HEK293 (cell line): Measurements from ENCODE around the gene GID4.
A peak's percentile ranks its signal among the peaks of the same experiment; 100 is the strongest.

ENCODE experiments used
- CTCF ChIA-PET: fragments of 350-600 bp; formaldehyde crosslinking; extraction: SDS; loops from one replicate; lab custom pipeline; 2021; ENCODE audit warnings: antibody characterized with exemption; lab: Yijun Ruan, JAX
- POLR2A ChIA-PET: fragments of 300-600 bp; formaldehyde crosslinking; extraction: SDS; loops from one replicate; lab custom pipeline; 2020; ENCODE audit warnings: antibody characterized with exemption, inconsistent platforms; lab: Yijun Ruan, JAX
- H3K27ac ChIP-seq: fragments of 200-500 bp; sonication (Bioruptor generic); 2 replicates; pipeline ENCODE4 v1.5.1; 2014; ENCODE audit warnings: low read depth, low read length, control low read depth, inconsistent platforms; ENCODE audit errors: extremely low read depth
- H3K36me3 ChIP-seq, 2 experiments: fragments of 200-500 bp in 1 of 2; sonication (Bioruptor generic) in 1 of 2; 1 replicate in 1 of 2; 2 replicates in 1 of 2; pipeline ENCODE4 v1.5.1; 2014 to 2017; ENCODE audit warnings: inconsistent platforms in 2 of 2, low read length in 2 of 2; ENCODE audit not compliant: control insufficient read depth in 2 of 2, insufficient read depth in 1 of 2
- H3K4me1 ChIP-seq: fragments of 200-500 bp; sonication (Bioruptor generic); 2 replicates; pipeline ENCODE4 v1.5.1; 2014; ENCODE audit warnings: mild to moderate bottlenecking, low read length, inconsistent platforms; ENCODE audit not compliant: control insufficient read depth, insufficient read depth
- H3K4me3 ChIP-seq: 2 replicates; pipeline ENCODE4 v1.5.1; 2011; ENCODE audit warnings: low read depth, mild to moderate bottlenecking, control low read depth, low read length, moderate library complexity
- H3K9me3 ChIP-seq: fragments of 200-500 bp; sonication (Bioruptor generic); 2 replicates; pipeline ENCODE4 v1.5.1; 2014; ENCODE audit warnings: low read depth, low read length, inconsistent platforms; ENCODE audit not compliant: control insufficient read depth, insufficient read depth
- BCL11B ChIP-seq: fragments of 450-650 bp; formaldehyde crosslinking; IDR thresholded peaks from 2 replicates; pipeline ENCODE4 v1.5.1; 2016; ENCODE audit warnings: low read depth, missing biosample characterization, missing genetic modification characterization
- GFI1B ChIP-seq: fragments of 450-650 bp; formaldehyde crosslinking; IDR thresholded peaks from 2 replicates; pipeline ENCODE4 v1.5.1; 2016; ENCODE audit warnings: missing biosample characterization, missing genetic modification characterization
- GLIS2 ChIP-seq: fragments of 450-650 bp; formaldehyde crosslinking; IDR thresholded peaks from 2 replicates; pipeline ENCODE4 v1.5.1; 2016; ENCODE audit warnings: missing biosample characterization, missing genetic modification characterization
- KLF17 ChIP-seq: fragments of 450-650 bp; formaldehyde crosslinking; IDR thresholded peaks from 2 replicates; pipeline ENCODE4 v1.5.1; 2016; ENCODE audit warnings: missing biosample characterization, missing genetic modification characterization
- PBX3 ChIP-seq: sonication (generic); formaldehyde crosslinking; IDR thresholded peaks from 2 replicates; pipeline ENCODE4 v1.8.1; 2022; ENCODE audit warnings: mild to moderate bottlenecking, moderate library complexity, missing genetic modification reagents
- SP2 ChIP-seq: fragments of 450-650 bp; formaldehyde crosslinking; IDR thresholded peaks from 2 replicates; pipeline ENCODE4 v1.5.1; 2016; ENCODE audit warnings: missing biosample characterization, missing genetic modification characterization
- ZBTB17 ChIP-seq: fragments of 450-650 bp; formaldehyde crosslinking; IDR thresholded peaks from 2 replicates; pipeline ENCODE4 v1.5.1; 2016; ENCODE audit warnings: missing biosample characterization, missing genetic modification characterization
- ZBTB20 ChIP-seq: fragments of 450-650 bp; formaldehyde crosslinking; IDR thresholded peaks from 2 replicates; pipeline ENCODE4 v1.5.1; 2016; ENCODE audit warnings: missing biosample characterization, missing genetic modification characterization
- ZFP69B ChIP-seq: fragments of 450-650 bp; formaldehyde crosslinking; IDR thresholded peaks from 2 replicates; pipeline ENCODE4 v1.5.1; 2016; ENCODE audit warnings: missing biosample characterization, missing genetic modification characterization
- ZIC2 ChIP-seq: fragments of 450-650 bp; formaldehyde crosslinking; IDR thresholded peaks from 2 replicates; pipeline ENCODE4 v1.5.1; 2016; ENCODE audit warnings: missing biosample characterization, missing genetic modification characterization
- ZNF2 ChIP-seq: fragments of 450-650 bp; formaldehyde crosslinking; IDR thresholded peaks from 2 replicates; pipeline ENCODE4 v1.5.1; 2016; ENCODE audit warnings: missing biosample characterization, missing genetic modification characterization
- ZNF221 ChIP-seq: fragments of 450-650 bp; formaldehyde crosslinking; IDR thresholded peaks from 2 replicates; pipeline ENCODE4 v1.5.1; 2017; ENCODE audit warnings: missing biosample characterization, missing genetic modification characterization, borderline replicate concordance
- ZNF335 ChIP-seq: fragments of 450-650 bp; formaldehyde crosslinking; conservative IDR thresholded peaks from 2 replicates; pipeline ENCODE4 v1.5.1; 2016; ENCODE audit warnings: missing biosample characterization, missing genetic modification characterization
- ZNF350 ChIP-seq: fragments of 450-650 bp; formaldehyde crosslinking; IDR thresholded peaks from 2 replicates; pipeline ENCODE4 v1.5.0; 2017; ENCODE audit warnings: missing biosample characterization, mild to moderate bottlenecking, missing genetic modification characterization
- ZNF394 ChIP-seq: fragments of 450-650 bp; formaldehyde crosslinking; IDR thresholded peaks from 2 replicates; pipeline ENCODE4 v1.5.1; 2016; ENCODE audit warnings: missing biosample characterization, missing genetic modification characterization, mild to moderate bottlenecking, moderate library complexity, borderline replicate concordance
- ZNF398 ChIP-seq: fragments of 450-650 bp; formaldehyde crosslinking; IDR thresholded peaks from 2 replicates; pipeline ENCODE4 v1.5.1; 2017; ENCODE audit warnings: missing biosample characterization, missing genetic modification characterization
- ZNF561 ChIP-seq: fragments of 450-650 bp; IDR thresholded peaks from 2 replicates; pipeline ENCODE4 v1.5.1; 2018; ENCODE audit warnings: missing biosample characterization, missing genetic modification characterization, borderline replicate concordance
- ZNF624 ChIP-seq: fragments of 450-650 bp; formaldehyde crosslinking; IDR thresholded peaks from 2 replicates; pipeline ENCODE4 v1.5.1; 2017; ENCODE audit warnings: missing biosample characterization, missing genetic modification characterization
- ZSCAN30 ChIP-seq: fragments of 450-650 bp; IDR thresholded peaks from 2 replicates; pipeline ENCODE4 v1.5.1; 2018; ENCODE audit warnings: missing biosample characterization, mild to moderate bottlenecking, missing genetic modification characterization, moderate library complexity
- ZXDB ChIP-seq: fragments of 450-650 bp; formaldehyde crosslinking; IDR thresholded peaks from 2 replicates; pipeline ENCODE4 v1.5.1; 2016; ENCODE audit warnings: missing biosample characterization, missing genetic modification characterization
- TF ChIP-seq, protein P1 (sequence below): fragments of 450-650 bp; formaldehyde crosslinking; IDR thresholded peaks from 2 replicates; pipeline ENCODE4 v1.5.1; 2016; ENCODE audit warnings: missing biosample characterization, missing genetic modification characterization
- TF ChIP-seq, protein P2 (sequence below): fragments of 450-650 bp; formaldehyde crosslinking; IDR thresholded peaks from 2 replicates; pipeline ENCODE4 v1.5.1; 2016; ENCODE audit warnings: missing biosample characterization, missing genetic modification characterization
- TF ChIP-seq, protein P3 (sequence below): fragments of 450-650 bp; formaldehyde crosslinking; IDR thresholded peaks from 2 replicates; pipeline ENCODE4 v1.5.1; 2016; ENCODE audit warnings: missing biosample characterization, missing genetic modification characterization

GID4 gene

GRCh38 chr17:18039535-18040260 lies 490 bp downstream of the GID4 start (continued):
- TF ChIP-seq ZNF221 (tag by site-specific recombination) (no peak), KLF17 (tag by site-specific recombination) (no peak), ZIC2 (tag by site-specific recombination) (no peak), ZNF398 (peak; percentile 62), ZSCAN30 (tag by site-specific recombination) (peak; percentile 68), ZXDB (tag by site-specific recombination) (no peak), BCL11B (tag by site-specific recombination) (no peak), ZNF561 (tag by site-specific recombination) (0 out of 2 replicates have a peak, but pooled peaks have one; percentile 59), PBX3 (CRISPR knock-in tag) (peak; percentile 79; the same call in 1 of the 2 replicates), SP2 (tag by site-specific recombination) (peak; percentile 24; the same call in 1 of the 2 replicates), ZNF350 (no peak), GFI1B (tag by site-specific recombination) (no peak), ZNF2 (tag by site-specific recombination) (no peak)
- TF ChIP-seq, protein P1, sequence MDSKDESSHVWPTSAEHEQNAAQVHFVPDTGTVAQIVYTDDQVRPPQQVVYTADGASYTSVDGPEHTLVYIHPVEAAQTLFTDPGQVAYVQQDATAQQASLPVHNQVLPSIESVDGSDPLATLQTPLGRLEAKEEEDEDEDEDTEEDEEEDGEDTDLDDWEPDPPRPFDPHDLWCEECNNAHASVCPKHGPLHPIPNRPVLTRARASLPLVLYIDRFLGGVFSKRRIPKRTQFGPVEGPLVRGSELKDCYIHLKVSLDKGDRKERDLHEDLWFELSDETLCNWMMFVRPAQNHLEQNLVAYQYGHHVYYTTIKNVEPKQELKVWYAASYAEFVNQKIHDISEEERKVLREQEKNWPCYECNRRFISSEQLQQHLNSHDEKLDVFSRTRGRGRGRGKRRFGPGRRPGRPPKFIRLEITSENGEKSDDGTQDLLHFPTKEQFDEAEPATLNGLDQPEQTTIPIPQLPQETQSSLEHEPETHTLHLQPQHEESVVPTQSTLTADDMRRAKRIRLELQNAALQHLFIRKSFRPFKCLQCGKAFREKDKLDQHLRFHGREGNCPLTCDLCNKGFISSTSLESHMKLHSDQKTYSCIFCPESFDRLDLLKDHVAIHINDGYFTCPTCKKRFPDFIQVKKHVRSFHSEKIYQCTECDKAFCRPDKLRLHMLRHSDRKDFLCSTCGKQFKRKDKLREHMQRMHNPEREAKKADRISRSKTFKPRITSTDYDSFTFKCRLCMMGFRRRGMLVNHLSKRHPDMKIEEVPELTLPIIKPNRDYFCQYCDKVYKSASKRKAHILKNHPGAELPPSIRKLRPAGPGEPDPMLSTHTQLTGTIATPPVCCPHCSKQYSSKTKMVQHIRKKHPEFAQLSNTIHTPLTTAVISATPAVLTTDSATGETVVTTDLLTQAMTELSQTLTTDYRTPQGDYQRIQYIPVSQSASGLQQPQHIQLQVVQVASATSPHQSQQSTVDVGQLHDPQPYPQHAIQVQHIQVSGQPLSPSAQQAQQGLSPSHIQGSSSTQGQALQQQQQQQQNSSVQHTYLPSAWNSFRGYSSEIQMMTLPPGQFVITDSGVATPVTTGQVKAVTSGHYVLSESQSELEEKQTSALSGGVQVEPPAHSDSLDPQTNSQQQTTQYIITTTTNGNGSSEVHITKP (tag by site-specific recombination), result no peak

DNA sequence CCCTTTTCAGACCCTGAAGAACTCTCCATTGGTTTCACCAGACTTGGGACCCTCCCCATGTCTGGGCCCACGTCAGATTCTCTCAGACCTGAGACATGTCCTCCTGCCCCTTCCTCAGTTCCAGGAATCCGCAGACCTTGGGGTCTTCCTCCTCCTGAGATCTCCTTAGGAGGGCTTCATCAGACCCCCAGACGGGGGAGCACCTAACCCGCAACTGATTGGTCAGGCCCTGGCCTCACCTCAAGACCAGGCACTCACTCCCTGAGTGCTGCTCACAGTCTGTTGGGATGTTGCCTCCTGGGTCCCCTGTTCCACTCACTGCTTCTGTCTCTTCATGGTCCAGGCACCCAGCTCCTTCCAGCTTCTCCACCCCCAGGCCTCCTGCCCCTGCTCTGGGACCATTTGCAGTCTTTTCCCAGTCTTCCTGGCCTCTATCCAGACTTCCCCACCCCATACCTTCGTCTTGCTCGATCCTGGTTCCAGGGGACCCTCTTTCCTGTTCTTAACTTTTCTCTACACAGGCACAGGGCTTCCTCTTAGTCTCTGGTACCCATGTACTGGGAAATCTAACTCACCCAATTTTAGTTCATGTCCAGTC lies 1.2 kb downstream of the GID4 start:
- H3K9me3 ChIP-seq, result no peaks in the 10 kb centered on the region
- POLR2A ChIA-PET, result interaction anchor here (1.0 kb wide), 1 partner anchor 449 kb away, joined by 3 read pairs; the partner anchor contains the start of gene PEMT
- H3K4me1 ChIP-seq, result peaks cover 25% of the 10 kb centered on the region
- H3K36me3 ChIP-seq, result peaks cover 5 to 16% of the 10 kb centered on the region in 2 experiments
- H3K27ac ChIP-seq, result peak overlapping the region; percentile 83; the same call in 1 of the 2 replicates
- peak overlapping the region; percentile 90 for H3K4me3 ChIP-seq
- CTCF ChIA-PET, result interaction anchor here (0.6 to 1.1 kb wide), 2 partner anchors 28 to 1969 kb away, joined by 3 to 4 read pairs; no protein-coding TSS in a partner anchor
- TF ChIP-seq, protein P2, sequence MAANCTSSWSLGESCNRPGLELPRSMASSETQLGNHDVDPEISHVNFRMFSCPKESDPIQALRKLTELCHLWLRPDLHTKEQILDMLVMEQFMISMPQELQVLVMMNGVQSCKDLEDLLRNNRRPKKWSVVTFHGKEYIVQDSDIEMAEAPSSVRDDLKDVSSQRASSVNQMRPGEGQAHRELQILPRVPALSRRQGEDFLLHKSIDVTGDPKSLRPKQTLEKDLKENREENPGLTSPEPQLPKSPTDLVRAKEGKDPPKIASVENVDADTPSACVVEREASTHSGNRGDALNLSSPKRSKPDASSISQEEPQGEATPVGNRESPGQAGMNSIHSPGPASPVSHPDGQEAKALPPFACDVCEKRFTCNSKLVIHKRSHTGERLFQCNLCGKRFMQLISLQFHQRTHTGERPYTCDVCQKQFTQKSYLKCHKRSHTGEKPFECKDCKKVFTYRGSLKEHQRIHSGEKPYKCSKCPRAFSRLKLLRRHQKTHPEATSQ (tag by site-specific recombination), result no peak
- TF ChIP-seq ZNF394 (peak; percentile 92), ZNF624 (tag by site-specific recombination) (no peak), GLIS2 (tag by site-specific recombination) (peak; percentile 75), ZBTB17 (tag by site-specific recombination) (peak; percentile 30; the same call in 1 of the 2 replicates), ZFP69B (tag by site-specific recombination) (peak; percentile 19; the same call in 1 of the 2 replicates), ZBTB20 (peak; percentile 86), ZNF335 (tag by site-specific recombination) (peak; percentile 65)
- TF ChIP-seq, protein P3, sequence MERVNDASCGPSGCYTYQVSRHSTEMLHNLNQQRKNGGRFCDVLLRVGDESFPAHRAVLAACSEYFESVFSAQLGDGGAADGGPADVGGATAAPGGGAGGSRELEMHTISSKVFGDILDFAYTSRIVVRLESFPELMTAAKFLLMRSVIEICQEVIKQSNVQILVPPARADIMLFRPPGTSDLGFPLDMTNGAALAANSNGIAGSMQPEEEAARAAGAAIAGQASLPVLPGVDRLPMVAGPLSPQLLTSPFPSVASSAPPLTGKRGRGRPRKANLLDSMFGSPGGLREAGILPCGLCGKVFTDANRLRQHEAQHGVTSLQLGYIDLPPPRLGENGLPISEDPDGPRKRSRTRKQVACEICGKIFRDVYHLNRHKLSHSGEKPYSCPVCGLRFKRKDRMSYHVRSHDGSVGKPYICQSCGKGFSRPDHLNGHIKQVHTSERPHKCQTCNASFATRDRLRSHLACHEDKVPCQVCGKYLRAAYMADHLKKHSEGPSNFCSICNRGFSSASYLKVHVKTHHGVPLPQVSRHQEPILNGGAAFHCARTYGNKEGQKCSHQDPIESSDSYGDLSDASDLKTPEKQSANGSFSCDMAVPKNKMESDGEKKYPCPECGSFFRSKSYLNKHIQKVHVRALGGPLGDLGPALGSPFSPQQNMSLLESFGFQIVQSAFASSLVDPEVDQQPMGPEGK, result 0 out of 2 replicates have a peak, but pooled peaks have one; percentile 15
